PFSK-1 (cell line): ENCODE results near the gene GDPD5.

Experiments used
- POLR2AphosphoS5 ChIP-seq: IDR thresholded peaks from 2 replicates; pipeline ENCODE4 v1.6.1; 2012; ENCODE audit warnings: low read depth, mild to moderate bottlenecking, control low read depth, low read length, moderate library complexity
- SIN3A ChIP-seq: IDR thresholded peaks from 2 replicates; pipeline ENCODE4 v1.6.1; 2012; ENCODE audit warnings: mild to moderate bottlenecking, low read length, moderate library complexity, borderline replicate concordance; ENCODE audit not compliant: insufficient read depth

DNA sequence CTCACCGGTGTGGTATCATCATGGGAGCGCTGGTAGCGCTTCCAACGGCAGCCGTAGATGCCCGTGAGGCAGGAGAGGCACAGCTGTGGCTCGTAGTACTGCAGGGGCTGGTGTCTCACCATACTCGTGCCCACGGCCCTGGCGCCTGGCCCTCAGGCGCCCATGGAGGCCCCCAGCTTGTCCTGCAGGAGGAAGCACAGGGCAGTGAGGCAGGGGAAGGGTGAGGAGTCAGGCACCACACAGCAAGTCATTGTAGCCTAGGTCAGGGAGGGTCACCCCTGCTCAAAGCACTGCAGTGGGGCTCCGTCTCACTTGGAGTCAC, 48.2 kb downstream of the GDPD5 start:
- TF ChIP-seq POLR2AphosphoS5 (no peak), SIN3A (no peak)
